Left renal cortex interstitium (tissue), 4 donors: ENCODE measurements around the gene DDX20. TPM values are rescaled to one million over a fixed set of nuclear protein-coding genes. Genes with fewer than 3 reads are reported as not detected.

Experiments used
- polyA plus RNA-seq, 4 donors: library from polyadenylated mRNA; unstranded; fragments of 120-200 nt; gene quantifications; one replicate each; pipeline ENCODE4 v1.2.1, GENCODE V29; 2013; ENCODE audit not compliant: insufficient read length in 4 of 4

The DDX20 gene
- polyA plus RNA-seq, 4 donors: 19.6 to 25.1 (median 23.5) TPM

Other genes with a start within 250 kb of the DDX20 start
- 10 to 100 TPM; 62.8 to 87.1 (median 72.1) TPM for gene RAP1A, start 136.1 kb upstream of the DDX20 start, polyA plus RNA-seq
- 1 to 10 TPM; 1.9 to 3.2 (median 2.5) TPM for gene INKA2, start 16.5 kb upstream of the DDX20 start, polyA plus RNA-seq
- 1 to 10 TPM; 1.3 to 1.6 (median 1.4) TPM for gene KCND3, start 233.8 kb downstream of the DDX20 start, polyA plus RNA-seq